H9 (cell line): ENCODE results near the gene CCDC9B. TPM values are rescaled to one million over a fixed set of nuclear protein-coding genes. Genes with fewer than 3 reads are reported as not detected.

Experiments
- DNase-seq: peaks from one replicate; pipeline ENCODE4 v3.0.0-alpha.2; 2017
- H2AFZ ChIP-seq: one replicate; pipeline ENCODE4 v1.6.1; 2013; ENCODE audit warnings: mild to moderate bottlenecking, low read length, control low read depth, moderate library complexity
- H2AK5ac ChIP-seq: 2 replicates; pipeline ENCODE4 v1.6.1; 2013; ENCODE audit warnings: low read length, control low read depth, mixed read lengths; ENCODE audit not compliant: insufficient read length
- H2BK120ac ChIP-seq: one replicate; pipeline ENCODE4 v1.6.1; 2013; ENCODE audit warnings: low read depth, mild to moderate bottlenecking, low read length, control low read depth, inconsistent platforms; ENCODE audit not compliant: poor library complexity, severe bottlenecking
- H2BK12ac ChIP-seq: 2 replicates; pipeline ENCODE4 v1.6.1; 2013; ENCODE audit warnings: low read length, control low read depth, mixed read lengths, low read depth; ENCODE audit not compliant: insufficient read length
- H2BK15ac ChIP-seq: 2 replicates; pipeline ENCODE4 v1.6.1; 2013; ENCODE audit warnings: low read depth, low read length, control low read depth
- H2BK20ac ChIP-seq: one replicate; pipeline ENCODE4 v1.6.1; 2013; ENCODE audit warnings: low read depth, mild to moderate bottlenecking, low read length, control low read depth, inconsistent platforms; ENCODE audit not compliant: poor library complexity, severe bottlenecking
- H2BK5ac ChIP-seq: 2 replicates; pipeline ENCODE4 v1.6.1; 2013; ENCODE audit warnings: low read length, control low read depth, mixed read lengths; ENCODE audit not compliant: insufficient read length
- H3K14ac ChIP-seq: 2 replicates; pipeline ENCODE4 v1.6.1; 2013; ENCODE audit warnings: low read length, control low read depth; ENCODE audit not compliant: insufficient read depth
- H3K18ac ChIP-seq: 2 replicates; pipeline ENCODE4 v1.6.1; 2013; ENCODE audit warnings: low read depth, mild to moderate bottlenecking, mixed read lengths, low read length, control low read depth; ENCODE audit not compliant: insufficient read length
- H3K23ac ChIP-seq: 2 replicates; pipeline ENCODE4 v1.6.1; 2013; ENCODE audit warnings: low read length, control low read depth, mixed read lengths, low read depth; ENCODE audit not compliant: insufficient read length
- H3K23me2 ChIP-seq: 2 replicates; pipeline ENCODE4 v1.6.1; 2013; ENCODE audit warnings: low read depth, mild to moderate bottlenecking, mixed read lengths, low read length, control low read depth; ENCODE audit not compliant: insufficient read length, poor library complexity, severe bottlenecking
- H3K27ac ChIP-seq: 2 replicates; pipeline ENCODE4 v1.5.1; 2013; ENCODE audit warnings: low read length, control low read depth, mixed read lengths, low read depth; ENCODE audit not compliant: insufficient read length
- H3K27me3 ChIP-seq: 2 replicates; pipeline ENCODE4 v1.6.1; 2013; ENCODE audit warnings: low read length, control low read depth, inconsistent platforms; ENCODE audit not compliant: insufficient read depth
- H3K4ac ChIP-seq: 2 replicates; pipeline ENCODE4 v1.6.1; 2013; ENCODE audit warnings: low read depth, mild to moderate bottlenecking, control low read depth, inconsistent platforms, low read length, moderate library complexity
- H3K4me1 ChIP-seq: 2 replicates; pipeline ENCODE4 v1.6.1; 2013; ENCODE audit warnings: low read length, control low read depth, inconsistent platforms; ENCODE audit not compliant: insufficient read depth
- H3K4me2 ChIP-seq: 2 replicates; pipeline ENCODE4 v1.6.1; 2013; ENCODE audit warnings: low read length, control low read depth, mixed read lengths; ENCODE audit not compliant: insufficient read length, insufficient read depth
- H3K56ac ChIP-seq: 2 replicates; pipeline ENCODE4 v1.6.1; 2013; ENCODE audit warnings: low read depth, mild to moderate bottlenecking, mixed read lengths, low read length, control low read depth; ENCODE audit not compliant: insufficient read length
- H3K79me1 ChIP-seq: 2 replicates; pipeline ENCODE4 v1.6.1; 2013; ENCODE audit warnings: low read depth, mild to moderate bottlenecking, moderate library complexity, low read length, control low read depth, inconsistent platforms; ENCODE audit not compliant: insufficient read depth, poor library complexity, severe bottlenecking
- H3K79me2 ChIP-seq: 2 replicates; pipeline ENCODE4 v1.6.1; 2013; ENCODE audit warnings: low read length, control low read depth, inconsistent platforms; ENCODE audit not compliant: insufficient read depth
- H3K9ac ChIP-seq: 2 replicates; pipeline ENCODE4 v1.6.1; 2013; ENCODE audit warnings: low read length, control low read depth, mixed read lengths; ENCODE audit not compliant: insufficient read length; ENCODE audit errors: extremely low read depth
- H3K9me3 ChIP-seq: one replicate; pipeline ENCODE4 v1.6.1; 2013; ENCODE audit warnings: low read depth, low read length, inconsistent platforms; ENCODE audit not compliant: control insufficient read depth
- H3T11ph ChIP-seq: one replicate; pipeline ENCODE4 v1.6.1; 2013; ENCODE audit warnings: mild to moderate bottlenecking, low read length, control low read depth, inconsistent platforms
- H4K20me1 ChIP-seq: one replicate; pipeline ENCODE4 v1.6.1; 2013; ENCODE audit not compliant: control insufficient read depth, insufficient read length, insufficient read depth
- H4K5ac ChIP-seq: 2 replicates; pipeline ENCODE4 v1.6.1; 2013; ENCODE audit warnings: low read depth, mild to moderate bottlenecking, mixed read lengths, low read length, control low read depth; ENCODE audit not compliant: insufficient read length
- H4K8ac ChIP-seq: replicated peaks from 2 replicates; pipeline ENCODE4 v1.6.1; 2013; ENCODE audit warnings: low read length, control low read depth, mixed read lengths, low read depth; ENCODE audit not compliant: insufficient read length
- H4K91ac ChIP-seq: 2 replicates; pipeline ENCODE4 v1.6.1; 2013; ENCODE audit warnings: low read depth, mild to moderate bottlenecking, moderate library complexity, mixed read lengths, low read length, control low read depth; ENCODE audit not compliant: insufficient read length
- H3K27ac Mint-ChIP-seq, 3 experiments: 2 replicates in 2 of 3; 3 replicates in 1 of 3; pipeline ENCODE4 v1.8.0; 2020 to 2021; ENCODE audit warnings: mixed read lengths in 3 of 3, mild to moderate bottlenecking in 1 of 3, moderate library complexity in 1 of 3
- H3K27me3 Mint-ChIP-seq: 2 replicates; pipeline ENCODE4 v1.8.0; 2021; ENCODE audit warnings: low read depth, mild to moderate bottlenecking, moderate library complexity, mixed read lengths
- H3K36me3 Mint-ChIP-seq, 3 experiments: 2 replicates in 2 of 3; 3 replicates in 1 of 3; pipeline ENCODE4 v1.8.0; 2020 to 2021; ENCODE audit warnings: low read depth in 3 of 3, mixed read lengths in 3 of 3; ENCODE audit not compliant: insufficient read depth in 1 of 3
- H3K4me1 Mint-ChIP-seq, 2 experiments: 2 replicates each; pipeline ENCODE4 v1.8.0; 2020; ENCODE audit warnings: mixed read lengths in 2 of 2
- H3K4me3 Mint-ChIP-seq, 2 experiments: 2 replicates in 1 of 2; 3 replicates in 1 of 2; pipeline ENCODE4 v1.8.0; 2020 to 2021; ENCODE audit warnings: mild to moderate bottlenecking in 2 of 2, mixed read lengths in 2 of 2, moderate library complexity in 1 of 2
- H3K9me3 Mint-ChIP-seq, 2 experiments: 2 replicates in 1 of 2; 3 replicates in 1 of 2; pipeline ENCODE4 v1.8.0; 2020; ENCODE audit warnings: mild to moderate bottlenecking in 2 of 2, mixed read lengths in 2 of 2, moderate library complexity in 1 of 2
- CTCF ChIP-seq: fragments of 200-600 bp; sonication (generic); conservative IDR thresholded peaks from 3 replicates; pipeline ENCODE4 v1.8.0; 2021; ENCODE audit warnings: antibody characterized with exemption, mild to moderate bottlenecking
- WGBS: extraction: QIAGEN DNeasy Blood & Tissue Kit; methylation state at CpG from one replicate; pipeline ENCODE4 v1.1.7; 2013; ENCODE audit warnings: missing lambda C conversion rate, low lambda C conversion rate, mixed read lengths; ENCODE audit not compliant: insufficient read length; ENCODE audit errors: extremely low coverage; 5-methylcytosine and 5-hydroxymethylcytosine counted together
- total RNA-seq: library from RNA; stranded (reverse); gene quantifications from 2 replicates; pipeline ENCODE4 v1.2.1, GENCODE V29; 2021

Gene CCDC9B
- total RNA-seq, 1 experiment from 2014 or later = 0.48 TPM

- H3K4me1 Mint-ChIP-seq = peaks cover 17 to 43% of the 10 kb centered on the region in 2 experiments
- H3K4ac ChIP-seq = no peak overlapping the region
- H3K9ac ChIP-seq = no peak overlapping the region
- H3K4me3 Mint-ChIP-seq = no peak overlapping the region
- H3K23me2 ChIP-seq = no peaks in the 10 kb centered on the region
- no peak overlapping the region for H2BK15ac ChIP-seq
- no CpG with 5 or more reads among the region's 14 CpGs for WGBS
- no peak for TF ChIP-seq CTCF
- no peak for DNase-seq
- no peak overlapping the region for H3K27ac ChIP-seq
- no peak overlapping the region for H3K14ac ChIP-seq
- H2BK20ac ChIP-seq = no peak overlapping the region
- no peak overlapping the region for H3K56ac ChIP-seq
- H3T11ph ChIP-seq = no peak overlapping the region
- H3K79me2 ChIP-seq = no peaks in the 10 kb centered on the region
- no peaks in the 10 kb centered on the region for H3K9me3 ChIP-seq
- no peaks in the 10 kb centered on the region for H4K20me1 ChIP-seq
- H3K4me2 ChIP-seq = no peak overlapping the region
- no peak overlapping the region for H2BK120ac ChIP-seq
- H4K8ac ChIP-seq = no peak overlapping the region
- H3K18ac ChIP-seq = no peak overlapping the region
- H3K27ac Mint-ChIP-seq = peak overlapping the region in 2 of 3 experiments; percentile 57 to 76; a peak in 3 of 7 replicates
- H3K9me3 Mint-ChIP-seq = no peaks in the 10 kb centered on the region
- no peak overlapping the region for H4K5ac ChIP-seq
- no peaks in the 10 kb centered on the region for H3K4me1 ChIP-seq
- H3K79me1 ChIP-seq = no peaks in the 10 kb centered on the region
- H2AK5ac ChIP-seq = no peak overlapping the region
- H2AFZ ChIP-seq = no peak overlapping the region
- no peak overlapping the region for H3K23ac ChIP-seq
- no peak overlapping the region for H2BK5ac ChIP-seq
- H2BK12ac ChIP-seq = no peak overlapping the region
- peaks cover 14% of the 10 kb centered on the region for H3K27me3 Mint-ChIP-seq
- no peak overlapping the region for H4K91ac ChIP-seq
- H3K27me3 ChIP-seq = no peaks in the 10 kb centered on the region
- no peaks in the 10 kb centered on the region for H3K36me3 Mint-ChIP-seq
These were observed 550 bp downstream of the CCDC9B start for GRCh38 chr15:40340038-40340739.
